CD1c-positive myeloid dendritic cell (primary cell): ENCODE data around the gene PPP1R27.
A peak's percentile ranks its signal among the peaks of the same experiment; 100 is the strongest.
"Not testable (repeated sequence)": the region's sequence is repeated elsewhere in the genome, so short reads cannot be mapped to it uniquely, and the experiment has no call there.

Source experiments
- DNase-seq: peaks from one replicate; pipeline ENCODE4 v3.0.0-alpha.2; 2016; ENCODE audit errors: extremely low spot score

Gene PPP1R27

DNA sequence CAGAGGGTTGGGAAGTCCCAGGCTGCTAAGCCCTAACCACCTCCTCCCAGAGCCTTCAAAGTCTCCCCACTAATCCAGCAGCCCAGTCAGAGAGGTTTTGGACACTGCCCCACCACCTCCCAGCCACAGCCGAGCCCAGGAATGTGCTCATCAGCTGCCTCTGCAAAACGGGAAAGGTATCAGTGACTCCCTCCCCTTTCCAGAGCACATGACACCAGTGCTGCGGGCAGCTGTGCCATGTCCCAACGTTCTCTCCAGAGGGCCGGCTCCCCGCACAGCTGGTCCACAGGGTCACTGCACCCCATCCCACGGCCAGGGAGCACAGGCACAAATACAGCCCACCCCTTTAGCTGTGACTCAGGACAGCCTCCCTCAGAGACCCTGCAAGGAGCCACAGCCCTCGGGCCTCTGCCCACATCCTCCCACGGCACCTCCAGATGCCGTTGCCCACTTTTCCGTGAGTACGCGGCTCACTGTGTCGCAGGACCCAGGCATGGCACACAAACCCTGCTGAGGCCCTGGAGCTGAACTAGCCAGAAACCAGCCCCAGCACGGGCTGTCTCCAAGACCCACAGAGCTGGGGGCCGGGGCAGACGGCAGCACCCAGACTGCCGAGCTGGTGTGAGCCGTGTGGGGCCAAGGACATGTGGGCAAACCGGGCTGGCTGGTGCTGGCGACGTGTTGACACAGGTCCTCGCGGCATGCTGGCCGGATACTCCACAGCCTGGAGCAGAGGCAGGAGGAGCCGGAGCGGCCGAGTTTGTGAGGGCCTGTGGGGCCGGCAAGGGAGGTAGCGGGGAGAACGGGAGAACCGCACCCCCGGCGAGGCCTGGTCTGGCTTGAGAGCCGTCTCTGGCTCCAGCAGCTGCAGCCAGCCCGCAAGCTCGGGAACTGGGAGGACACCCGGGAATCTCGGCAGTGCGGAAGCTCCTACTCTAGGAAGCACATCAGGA is 6.3 kb upstream of the PPP1R27 start:
- DNase-seq: no peak

DNA sequence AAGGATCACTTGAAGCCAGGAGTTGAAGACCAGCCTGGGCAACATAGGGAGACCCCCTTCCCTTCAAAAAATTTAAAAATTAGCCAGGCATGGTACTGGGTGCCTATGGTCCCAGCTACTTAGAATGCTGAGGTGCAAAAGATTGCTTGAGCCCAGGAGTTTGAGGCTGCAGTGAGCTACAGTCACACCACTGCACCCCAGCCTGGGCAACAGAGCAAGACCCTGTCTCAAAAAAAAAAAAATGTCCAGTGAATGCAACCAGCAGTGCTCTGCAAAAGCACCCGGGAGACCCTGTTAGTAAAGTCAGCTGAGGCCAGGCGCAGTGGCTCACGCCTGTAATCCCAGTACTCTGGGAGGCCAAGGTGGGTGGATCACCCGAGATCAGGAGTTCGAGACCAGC is 5.2 kb upstream of the PPP1R27 start:
- DNase-seq: not testable (repeated sequence)

DNA sequence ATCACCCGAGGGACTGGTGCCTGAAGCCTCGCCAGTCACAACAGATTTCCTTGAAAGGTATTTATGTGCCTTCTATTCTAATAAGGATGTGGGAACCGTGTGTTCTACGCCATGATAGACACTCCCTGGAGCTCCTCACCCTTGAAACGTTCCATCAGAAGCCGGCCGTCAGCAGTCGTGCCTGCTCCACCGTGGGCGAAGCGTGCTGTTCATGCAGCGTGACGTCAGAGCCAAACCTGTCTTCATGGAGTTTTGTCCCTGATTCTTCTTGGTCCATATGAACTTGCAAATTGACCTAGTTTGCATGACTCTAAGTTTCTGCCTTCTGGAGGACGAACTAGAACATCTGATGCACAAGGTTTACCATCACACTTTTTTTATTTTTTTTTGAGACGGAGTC is 4.5 kb upstream of the PPP1R27 start:
- DNase-seq: no peak

DNA sequence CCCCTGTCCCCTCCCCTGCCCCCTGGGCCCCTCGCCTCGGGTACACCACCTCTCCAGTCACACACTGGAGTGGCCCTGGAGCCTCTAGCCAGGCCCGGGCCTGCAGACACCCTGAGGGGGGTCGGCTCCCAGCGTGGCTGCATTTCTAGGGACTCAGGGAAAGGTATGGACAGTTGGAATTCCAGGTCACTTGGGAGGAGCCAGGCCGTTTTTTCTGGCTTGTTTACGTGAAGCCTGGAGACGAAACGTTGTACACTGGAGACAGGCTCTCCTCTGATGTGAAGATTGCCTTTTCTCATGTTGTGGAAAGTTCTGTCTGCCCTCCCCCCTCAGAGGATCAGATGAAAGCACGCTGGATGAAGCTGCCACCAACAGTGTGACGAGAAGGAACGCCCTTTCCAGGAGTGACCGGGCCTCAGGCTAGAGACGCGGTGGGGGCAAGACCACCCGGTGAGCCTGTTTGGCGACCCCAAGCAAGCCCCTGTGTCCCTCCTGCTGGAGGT is 4.0 kb upstream of the PPP1R27 start:
- no peak for DNase-seq

DNA sequence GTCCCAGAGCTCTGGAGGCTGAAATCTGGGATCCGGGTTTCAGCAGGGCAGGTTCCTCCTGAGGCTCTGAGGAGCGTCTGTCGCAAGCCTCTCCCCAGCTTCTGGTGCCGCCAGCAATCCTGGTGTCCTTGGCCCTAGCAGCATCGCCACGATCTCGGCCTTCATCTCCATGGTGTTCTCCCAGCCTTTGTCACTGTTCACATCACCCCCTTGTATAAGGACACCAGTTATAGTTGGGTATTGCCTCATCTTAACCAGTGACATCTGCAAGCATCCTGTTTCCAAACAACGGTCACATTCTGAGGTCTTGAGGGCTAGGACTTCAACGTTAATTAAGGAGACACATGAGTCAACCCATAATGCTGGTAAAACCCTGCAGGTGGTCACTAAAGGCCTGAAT is 2.8 kb upstream of the PPP1R27 start:
- peak; percentile 67 for DNase-seq

DNA sequence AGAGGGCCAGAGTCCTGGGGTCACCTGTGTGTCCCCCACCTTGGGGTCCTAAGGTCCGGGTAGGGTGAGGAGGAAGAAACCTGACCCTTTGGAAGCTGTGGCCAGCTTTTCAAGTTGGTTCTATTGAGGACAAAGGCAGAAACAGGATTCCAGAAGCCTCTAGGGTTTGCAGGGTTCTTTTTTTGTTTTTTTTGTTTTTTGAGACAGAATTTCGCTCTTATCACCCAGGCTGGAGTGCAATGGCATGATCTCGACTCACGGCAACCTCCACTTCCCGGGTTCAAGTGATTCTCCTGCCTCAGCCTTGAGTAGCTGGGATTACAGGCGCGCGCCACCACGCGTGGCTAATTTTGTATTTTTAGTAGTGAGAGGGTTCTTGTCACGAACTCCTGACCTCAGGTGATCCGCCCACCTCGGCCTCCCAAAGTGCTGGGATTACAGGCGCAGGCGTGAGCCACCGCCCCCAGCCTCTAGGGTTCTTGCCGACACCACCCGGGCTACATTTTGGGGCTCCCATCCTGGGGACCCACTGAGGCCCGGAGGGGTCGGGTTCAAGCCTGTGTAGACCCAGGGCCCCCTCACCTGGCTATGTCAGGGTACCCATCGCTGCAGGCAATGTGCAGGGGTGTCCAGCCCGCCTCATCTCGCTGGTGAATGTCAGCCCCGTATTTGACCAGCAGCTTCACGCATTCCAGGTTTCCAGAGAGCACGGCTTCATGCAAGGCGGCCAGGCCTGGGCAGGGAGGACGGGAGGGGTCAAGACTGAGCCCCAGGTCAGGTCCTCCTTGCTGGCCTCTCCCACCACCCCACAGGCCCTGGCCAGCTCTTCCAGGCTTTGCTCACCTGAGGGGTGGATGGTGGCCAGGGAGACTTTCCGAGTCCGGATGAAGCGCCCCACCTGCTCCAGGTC is 674 bp downstream of the PPP1R27 start:
- no peak for DNase-seq

DNA sequence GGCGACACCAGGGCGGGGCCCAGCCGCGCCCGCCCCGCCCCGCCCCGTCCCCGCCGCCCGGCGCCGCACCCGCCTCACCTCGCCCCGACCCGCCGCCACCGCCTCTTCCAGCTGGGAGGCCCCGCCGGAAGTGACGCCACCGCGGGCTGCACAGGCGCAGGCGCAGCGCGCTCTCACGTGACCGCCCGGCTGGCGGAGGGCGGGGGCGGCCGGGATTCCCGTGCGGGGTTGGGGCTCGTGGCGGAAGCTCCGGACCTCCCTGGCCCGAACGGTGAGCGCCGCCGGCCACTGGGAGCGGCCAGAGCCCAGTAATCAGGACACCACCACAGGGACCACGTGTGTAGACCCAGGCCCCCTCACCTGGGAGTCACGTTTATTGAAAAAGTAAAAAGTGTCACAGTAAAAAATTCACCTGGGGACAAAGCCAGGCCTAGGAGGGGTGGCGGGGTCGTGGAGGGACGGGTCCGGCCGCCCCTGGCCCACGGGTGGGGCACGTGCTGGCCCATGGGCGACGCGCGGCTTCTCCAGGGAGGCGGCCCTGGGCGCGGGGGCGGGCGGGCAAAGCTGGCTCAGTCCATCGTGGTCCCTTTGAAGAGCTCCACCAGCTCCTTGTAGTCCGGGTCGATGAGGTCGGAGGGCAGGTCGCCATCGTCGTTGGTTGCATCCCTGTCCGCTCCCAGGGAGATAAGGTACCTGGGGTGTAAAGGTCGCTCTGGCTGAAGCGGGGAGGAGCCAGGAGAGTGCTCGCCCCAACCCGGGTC is 1.5 kb downstream of the PPP1R27 start, which contains the start of gene MCRIP1:
Gene MCRIP1 (minus strand): TSS at position 132 of the 761 bp plus-strand sequence. CDS start 8,785 bp downstream, outside the sequence.
- peak; percentile 98 for DNase-seq

DNA sequence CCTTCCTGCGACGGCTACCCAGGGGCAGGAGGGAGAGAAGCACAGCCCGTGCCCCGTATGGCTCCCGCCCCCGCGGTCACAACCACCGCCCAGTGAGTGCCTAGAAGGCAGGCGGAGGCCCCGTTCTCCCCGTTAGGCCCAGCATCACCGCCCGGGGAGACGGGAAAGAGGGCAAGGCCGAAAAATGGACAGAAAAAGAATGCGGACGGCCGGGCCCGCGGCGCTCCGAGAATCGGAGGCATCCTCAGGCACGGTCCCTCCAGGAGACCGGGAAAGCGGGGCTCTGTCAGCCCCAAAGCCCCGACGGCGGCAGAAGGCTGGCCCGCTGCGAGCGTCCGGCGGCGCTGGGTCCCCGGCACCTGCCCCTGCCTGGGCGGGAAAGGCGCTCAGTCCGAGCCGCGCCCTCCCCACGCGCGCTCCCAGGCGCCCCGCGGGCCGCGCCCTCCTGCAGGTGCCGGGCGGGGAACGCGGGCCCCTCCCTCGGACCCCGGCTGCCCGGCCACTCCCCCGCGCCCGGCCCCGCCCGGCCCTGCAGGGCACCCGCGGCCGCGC is 2.2 kb downstream of the PPP1R27 start:
- peak; percentile 49 for DNase-seq

DNA sequence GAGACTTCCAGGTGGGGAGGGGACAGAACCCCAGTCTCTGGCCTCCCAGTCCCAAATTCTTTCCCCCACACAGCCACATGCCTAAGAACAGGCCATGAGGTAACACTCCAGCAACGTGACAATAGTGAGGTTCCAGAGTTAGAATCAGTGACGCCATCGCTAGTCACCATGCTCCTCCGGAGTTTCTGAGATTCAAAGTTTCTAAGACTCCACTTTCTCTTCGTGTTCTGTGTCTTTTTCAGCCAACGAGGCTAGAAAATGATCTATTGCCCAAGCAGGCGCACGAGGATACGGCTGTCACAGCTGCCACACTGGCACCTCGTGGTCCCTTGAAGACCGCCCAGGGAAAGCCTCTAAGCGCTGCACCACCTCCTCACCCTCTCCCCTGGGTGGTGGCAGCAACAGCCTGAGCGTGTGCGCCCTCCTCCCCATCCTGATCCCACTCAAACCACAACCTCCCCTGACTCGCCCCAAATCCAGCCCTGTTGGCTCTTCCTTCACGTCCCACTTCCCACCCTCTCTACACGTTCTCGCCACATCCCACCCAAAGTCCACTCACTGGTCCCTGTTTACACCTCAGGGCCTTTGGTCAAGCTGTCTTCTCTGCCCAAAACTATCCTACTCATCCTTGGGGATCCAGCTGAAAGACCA is 2.8 kb downstream of the PPP1R27 start:
- DNase-seq: peak; percentile 85

DNA sequence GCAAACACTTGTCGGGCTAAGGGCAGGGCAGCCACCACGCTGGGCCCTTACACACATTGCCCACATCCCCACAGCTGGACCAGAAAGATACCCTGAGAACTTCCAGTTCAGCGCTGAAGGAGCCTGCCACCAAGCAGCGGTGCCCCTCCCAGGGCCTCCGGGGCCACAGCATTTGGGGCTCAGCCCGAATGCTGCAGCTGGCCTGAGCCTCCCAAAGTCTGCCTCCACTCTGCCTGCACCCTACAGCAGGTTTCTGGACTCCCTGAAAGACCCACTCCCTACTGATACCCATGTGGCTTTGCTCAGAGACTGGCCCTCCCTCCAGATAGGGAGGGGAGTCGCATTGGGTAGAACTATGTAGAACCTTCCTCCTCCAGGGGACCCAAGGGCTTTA is 3.3 kb downstream of the PPP1R27 start:
- DNase-seq: no peak

DNA sequence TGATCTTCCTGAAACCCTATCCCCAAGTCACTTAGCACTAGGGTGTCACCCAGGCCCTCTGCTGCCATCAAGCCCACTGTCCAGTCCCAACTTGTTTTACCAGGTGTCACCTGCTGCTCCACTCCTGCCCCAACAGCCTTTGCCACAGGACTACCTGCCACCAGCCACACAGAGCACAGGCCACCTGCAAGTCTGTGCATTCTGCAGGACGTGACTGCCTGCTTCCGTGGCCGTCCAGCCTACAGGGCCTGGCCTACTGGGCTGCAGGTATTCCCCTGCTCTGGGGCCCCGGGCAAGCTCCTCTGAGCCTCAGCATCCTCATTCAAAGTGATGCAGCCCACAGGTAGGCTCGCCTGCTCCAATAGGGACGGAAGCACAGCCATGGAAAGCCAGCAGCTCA is 5.0 kb downstream of the PPP1R27 start:
- no peak for DNase-seq

DNA sequence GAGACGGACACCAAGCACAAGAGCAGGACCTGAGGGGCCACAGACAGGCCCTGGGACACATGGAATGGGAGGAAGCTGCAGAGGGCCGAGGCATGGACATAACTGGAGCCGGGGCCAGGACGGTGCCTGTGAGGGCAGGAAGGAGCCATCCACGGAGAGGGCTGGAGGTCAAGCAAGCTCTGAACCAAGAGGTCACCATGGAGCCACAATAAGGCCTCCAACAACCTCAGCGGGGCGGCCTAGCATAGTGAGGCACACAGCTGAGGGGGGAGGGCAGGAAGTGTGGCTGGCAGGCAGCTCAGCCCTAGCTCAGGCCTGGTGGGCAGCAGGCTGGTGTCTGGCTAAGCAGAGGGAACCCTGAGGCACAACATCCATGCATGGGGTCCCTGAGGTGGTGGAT is 6.2 kb downstream of the PPP1R27 start:
- no peak for DNase-seq

DNA sequence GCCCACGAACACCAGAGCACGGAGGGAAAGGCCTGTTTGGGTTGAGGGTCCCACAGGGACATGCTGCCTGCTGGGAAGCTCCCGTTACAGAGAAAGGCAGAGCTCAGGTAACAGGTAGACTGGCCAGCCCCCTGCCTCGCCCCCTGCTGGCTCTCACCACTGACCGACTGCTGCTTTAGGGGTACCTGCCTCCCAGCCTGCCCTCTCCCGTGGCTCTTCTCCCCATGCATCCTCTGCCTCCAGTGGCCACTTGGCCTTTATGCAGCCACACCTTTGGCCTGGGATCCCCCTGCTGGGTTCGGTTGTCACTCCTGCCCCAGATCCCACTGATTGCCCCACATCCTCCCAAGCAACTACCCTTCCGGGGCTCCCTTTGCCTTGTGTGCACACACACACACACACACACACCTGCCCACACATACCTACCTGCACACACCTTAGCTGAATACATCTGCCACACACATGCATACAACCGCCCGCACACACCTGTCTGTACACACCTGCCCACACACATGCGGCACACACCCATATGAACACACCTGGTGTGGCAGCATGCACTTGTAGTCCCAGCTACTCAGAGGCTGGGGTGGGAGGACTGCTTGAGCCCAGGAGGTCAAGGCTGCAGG is 8.9 kb downstream of the PPP1R27 start:
- no peak for DNase-seq

DNA sequence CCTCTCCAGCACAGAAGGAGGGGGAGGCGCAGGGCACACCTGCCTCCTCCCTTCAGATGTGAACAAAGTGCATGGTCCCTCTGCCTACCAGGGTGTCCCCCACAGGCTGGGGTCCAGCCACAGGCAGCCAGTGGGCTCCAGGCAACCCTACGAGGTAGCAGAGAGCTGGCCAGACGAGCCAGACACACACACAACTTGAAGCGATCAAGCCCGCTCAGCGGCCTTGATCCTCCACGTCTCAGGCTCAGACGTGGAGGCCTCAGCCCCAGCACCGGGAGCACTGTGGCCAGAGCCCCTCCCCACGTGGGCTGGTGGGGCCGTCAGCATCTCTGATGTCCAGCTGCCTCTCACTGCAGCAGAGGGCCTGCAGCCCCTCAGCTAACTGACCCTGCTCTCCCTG is 10.3 kb downstream of the PPP1R27 start:
- no peak for DNase-seq

DNA sequence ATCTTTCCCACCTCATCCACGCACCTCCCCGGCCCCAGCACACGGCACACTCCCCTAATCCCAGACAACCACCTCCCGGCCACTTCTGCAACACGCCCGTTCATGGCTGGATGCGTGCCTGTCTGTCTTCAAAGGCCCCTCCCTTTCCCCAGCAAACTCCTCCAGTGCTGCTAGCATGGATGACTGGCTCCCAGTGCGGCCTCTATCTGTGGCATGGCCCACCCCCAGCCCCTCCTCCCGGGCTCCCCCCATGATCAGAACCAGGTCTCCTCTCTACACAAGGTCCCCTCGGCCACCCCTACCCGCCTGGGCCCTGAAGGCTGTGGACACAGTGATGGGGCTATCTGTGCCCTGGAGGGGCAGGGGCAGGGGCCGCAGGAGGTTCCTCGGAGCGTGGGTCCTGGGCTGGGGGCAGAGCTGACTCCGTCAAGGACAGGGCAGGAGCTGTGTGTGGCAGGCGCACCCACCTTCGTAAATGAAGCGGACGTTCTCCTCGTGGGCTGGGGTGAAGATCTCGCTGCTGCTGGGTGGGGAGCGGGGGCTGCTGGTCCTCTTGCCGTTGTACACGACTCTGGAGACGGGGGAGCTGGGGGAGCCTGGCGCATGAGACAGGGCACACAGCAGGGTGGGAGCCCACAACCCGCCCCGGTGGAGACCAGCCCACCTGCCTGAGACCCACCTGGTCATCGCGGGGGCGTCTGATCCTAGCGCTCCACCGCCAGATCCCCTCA is 10.9 kb downstream of the PPP1R27 start:
- DNase-seq: no peak

DNA sequence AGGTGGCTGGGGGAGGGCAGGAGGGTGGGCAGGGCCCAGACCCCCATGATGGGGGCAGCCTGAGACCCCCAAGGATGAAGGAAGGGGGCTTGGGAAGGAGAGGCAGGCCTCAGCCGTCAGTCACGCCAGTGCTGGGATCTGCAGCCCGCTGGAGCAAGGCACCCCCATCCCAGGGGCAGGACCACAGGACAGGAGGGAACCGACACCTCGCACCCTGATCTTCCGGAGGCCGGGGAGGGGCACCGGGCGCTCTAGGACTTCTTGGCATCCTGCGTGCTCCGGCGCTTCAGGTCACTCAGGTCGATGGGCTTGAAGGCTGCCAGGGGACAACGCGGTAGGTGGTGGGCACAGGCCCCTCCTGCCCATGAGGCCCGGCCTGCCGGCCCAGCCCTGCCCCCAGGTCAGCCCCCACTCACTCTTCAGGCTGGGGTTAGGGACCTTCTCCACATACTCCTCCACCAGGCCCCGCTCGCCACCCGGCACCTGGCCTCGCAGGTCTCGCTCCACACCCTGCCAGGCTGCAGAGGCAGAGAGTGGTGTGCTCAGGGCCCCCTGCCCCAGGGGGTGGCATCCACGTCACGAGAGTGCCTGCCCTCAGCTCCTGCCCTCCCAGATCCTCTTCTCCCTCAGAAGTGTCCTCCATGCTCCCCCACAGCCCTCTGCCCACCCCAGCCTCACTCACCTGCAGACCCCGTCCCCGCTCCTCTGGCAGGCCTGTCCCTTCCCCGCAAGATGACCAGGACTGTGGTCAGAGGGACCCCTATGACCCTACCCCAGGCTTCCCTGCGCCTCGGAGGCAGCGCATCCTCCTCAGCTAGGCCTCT is 11.6 kb downstream of the PPP1R27 start:
- DNase-seq: no peak

DNA sequence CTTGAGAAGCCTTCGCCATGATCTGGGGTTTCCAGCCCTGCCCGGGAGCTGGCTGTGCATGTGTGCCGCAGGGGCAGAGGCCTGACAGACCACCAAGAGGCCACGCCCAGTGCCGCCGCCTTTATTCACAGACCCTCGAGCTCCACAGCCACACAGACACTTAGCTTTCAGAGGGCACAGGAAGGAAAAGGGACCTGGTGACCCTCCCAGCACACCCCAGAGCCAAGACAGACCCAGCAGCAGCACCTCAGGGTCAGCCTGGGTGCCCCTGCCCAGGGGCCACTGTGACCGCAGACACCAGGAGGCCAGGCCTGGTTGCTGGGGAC is 12.6 kb downstream of the PPP1R27 start:
- DNase-seq: no peak

DNA sequence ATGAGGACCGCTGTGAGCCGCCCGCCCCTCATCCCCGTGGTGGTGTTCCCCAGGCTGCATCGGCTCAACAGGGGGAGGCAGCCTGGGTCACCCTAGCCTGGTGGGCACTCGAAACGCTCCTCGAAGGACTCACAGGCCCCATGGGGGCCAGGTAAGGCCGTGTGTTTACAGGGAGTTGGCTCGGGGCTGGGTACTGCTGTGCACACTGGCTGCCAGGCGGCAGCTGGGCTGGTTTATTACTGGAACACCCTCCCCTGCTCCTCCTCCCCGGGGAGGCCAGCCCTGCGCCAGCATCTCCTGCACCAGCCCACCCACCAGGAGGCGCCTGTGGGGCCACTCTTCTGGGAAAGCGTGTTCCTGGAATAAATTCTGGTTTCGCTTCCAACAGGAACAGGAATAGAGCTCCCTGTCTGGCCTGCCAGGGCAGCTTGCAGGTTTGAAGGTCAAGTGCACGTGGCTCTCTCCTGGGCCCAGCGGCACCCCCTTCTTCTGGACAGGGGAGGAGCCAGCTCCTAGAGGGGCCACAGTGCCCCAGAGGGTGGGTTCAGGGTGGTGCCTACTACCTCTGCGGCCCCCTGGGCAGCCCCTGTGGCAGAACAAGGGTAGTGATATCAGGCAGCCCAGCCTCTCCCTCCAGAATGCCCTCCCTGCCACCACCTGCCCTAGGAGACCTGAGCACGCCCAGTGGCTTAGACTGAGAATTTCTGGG is 13.1 kb downstream of the PPP1R27 start:
- peak; percentile 89 for DNase-seq
